HG03025 (cell line): ENCODE data around the gene ZBTB7C.

Source experiments
- ATAC-seq: cut with Tn5 transposase; IDR thresholded peaks from one replicate; pipeline ENCODE4 v1.9.1; 2021; ENCODE audit warnings: mild to moderate bottlenecking, moderate library complexity; ENCODE audit not compliant: unreplicated experiment, low FRiP score

Gene ZBTB7C

DNA sequence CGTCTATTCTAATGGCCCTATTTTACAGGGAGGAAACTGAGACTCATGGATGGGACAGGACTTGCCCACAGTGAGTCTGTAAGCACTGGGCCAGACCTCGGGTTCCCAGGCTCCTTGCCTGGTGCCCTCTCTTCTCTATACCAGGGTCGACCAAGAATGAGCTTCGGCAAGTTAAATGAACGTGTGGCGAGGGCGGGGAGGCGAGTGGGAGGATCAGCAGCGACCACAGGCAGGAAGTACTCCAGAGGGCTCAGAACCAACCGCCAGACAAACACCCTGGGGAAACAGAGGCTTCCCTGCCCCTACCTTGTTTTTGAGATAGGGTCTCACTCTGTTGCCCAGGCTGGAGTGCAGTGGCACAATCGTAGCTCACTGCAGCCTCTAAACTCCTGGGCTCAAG lies 301.0 kb downstream of the ZBTB7C start:
- ATAC-seq, result no peak

DNA sequence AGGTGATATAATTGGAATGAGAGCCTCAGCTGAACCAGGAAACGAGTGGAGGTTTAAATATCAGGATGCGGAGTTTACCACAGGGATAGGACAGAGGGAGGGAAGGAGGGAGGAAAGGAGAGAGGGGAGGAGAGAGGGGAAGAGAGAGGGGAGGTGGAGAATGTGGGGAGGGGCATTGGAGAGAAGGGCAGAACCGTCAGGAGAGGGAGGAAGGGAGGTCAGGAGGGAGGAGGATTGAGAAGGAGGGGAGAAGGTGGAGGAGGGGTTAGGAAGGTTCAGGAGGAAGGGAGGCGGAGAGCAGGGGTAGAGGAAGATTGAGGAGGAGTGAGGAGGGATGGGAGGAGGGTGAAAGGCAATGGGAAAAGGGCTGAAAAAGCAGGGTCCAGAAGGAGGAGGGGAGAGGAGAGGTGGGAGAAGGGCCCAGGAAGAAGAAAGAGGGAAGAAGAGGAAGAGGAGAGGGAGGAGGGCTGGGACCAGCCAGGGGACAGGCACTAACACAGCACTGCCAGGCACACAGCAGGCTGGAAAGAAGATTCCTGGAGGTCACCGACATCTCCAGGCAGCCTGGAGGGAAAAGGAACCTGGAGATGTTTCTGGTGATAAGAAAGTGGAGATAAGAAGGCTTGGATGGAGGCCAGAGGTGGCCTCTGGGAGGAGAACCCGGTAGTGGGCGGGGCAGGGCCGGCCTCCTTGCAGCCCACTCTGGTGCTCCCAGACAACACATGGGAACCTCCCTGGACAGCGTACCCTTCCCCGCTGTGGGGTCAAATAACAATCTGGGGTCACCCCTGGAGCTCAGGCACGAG lies 302.0 kb downstream of the ZBTB7C start:
- ATAC-seq, result no peak

DNA sequence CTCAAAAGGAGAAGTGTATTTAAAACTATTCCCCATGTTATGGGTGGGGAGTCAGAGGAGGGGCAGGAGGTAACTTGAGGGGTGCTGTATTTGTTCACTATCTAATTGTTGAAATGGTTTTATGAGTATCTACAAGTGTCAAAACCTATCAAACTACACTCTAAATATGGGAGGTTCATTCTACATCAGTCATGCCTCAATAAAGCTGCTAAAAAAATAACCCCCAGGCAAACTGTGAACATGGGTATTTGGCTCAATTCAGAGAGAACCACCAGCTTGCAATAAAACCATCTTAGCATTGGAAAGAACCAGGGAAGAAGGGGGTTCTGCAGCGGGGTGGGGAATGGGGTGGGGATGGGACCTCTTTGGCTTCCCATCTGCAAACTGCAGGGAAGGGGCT lies 302.7 kb downstream of the ZBTB7C start:
- no peak for ATAC-seq

DNA sequence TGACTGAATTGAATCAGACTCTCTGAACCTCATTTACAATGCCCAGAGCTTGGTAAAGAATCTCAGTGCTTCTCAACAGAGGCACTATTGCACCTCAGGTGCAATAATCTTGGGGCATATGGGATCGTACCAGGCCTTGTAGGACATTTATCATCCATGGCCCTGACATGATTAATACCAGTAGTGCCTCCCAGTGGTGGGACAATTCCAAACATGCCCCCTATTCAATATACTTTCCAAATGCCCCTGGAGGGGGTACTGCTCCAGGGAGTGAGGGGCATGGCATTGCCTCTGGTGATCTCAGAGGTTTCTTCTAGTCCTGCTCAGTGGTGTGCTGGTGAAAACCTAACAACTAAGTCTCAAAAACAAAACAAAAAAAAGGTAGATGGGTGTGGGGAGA lies 303.9 kb downstream of the ZBTB7C start:
- no peak for ATAC-seq

DNA sequence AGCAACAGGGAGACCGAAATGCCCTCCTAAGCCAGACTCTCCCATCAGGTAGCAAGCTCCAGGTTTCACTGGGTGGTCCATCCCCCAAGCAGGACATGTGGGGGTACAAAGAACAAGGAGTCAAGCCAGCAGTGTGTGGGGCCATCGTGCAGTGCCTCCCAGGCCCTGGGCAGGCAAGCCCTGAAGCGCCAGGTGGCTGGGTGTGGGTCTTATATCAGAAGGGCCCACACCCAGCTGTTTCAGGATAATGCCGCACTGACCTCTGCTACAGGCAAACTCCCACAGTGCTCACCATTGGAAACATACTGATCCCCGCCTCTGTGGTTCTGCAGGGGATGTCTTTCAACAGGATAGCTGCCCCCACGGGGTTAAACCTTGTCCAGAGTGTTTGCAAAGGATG lies 304.5 kb downstream of the ZBTB7C start:
- ATAC-seq, result no peak

DNA sequence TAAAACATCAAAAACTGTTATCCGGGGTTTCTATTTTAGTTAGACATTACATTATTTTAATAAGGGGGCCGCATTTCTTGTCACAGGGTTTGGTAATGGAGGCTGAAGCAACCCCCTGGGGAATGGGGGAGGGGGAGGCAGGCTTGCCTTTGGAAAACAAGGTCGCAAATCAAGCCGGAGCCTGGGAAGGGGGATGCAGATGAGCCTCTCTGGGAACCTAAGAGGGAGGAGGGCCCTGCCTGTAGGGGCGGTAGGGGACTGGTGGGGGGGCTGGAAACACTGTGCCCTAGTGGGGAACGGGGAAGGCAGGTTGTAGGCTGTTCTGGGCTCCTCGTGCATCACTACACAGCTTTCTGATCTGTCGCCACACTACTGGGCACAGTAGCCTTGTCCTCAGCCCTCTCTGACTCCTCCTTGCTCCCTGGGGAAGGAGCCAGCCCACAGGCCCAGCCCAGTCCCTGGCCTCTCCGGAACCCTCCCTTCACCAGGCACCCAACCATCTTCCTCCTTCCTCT lies 308.5 kb downstream of the ZBTB7C start:
- ATAC-seq, result no peak

DNA sequence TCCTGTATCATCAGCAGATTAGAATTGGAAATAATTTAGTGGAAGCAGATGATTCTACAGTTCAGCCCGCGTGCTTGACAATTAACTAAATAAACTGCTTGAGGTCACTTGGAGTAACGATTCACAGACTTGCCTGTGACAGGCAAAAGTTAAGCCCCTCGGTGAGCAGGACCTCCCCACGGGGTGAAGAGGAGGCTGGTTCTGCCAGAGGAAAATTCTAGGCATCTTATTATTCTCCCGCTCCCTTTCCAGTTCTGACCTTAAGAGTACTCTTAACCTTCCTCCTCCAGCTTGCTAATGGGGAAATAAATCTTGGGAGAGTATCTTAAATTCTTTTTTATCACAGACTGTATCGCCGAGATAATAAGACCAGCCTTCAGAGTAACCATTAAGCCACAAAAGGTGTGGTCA lies 309.0 kb downstream of the ZBTB7C start:
- no peak for ATAC-seq

DNA sequence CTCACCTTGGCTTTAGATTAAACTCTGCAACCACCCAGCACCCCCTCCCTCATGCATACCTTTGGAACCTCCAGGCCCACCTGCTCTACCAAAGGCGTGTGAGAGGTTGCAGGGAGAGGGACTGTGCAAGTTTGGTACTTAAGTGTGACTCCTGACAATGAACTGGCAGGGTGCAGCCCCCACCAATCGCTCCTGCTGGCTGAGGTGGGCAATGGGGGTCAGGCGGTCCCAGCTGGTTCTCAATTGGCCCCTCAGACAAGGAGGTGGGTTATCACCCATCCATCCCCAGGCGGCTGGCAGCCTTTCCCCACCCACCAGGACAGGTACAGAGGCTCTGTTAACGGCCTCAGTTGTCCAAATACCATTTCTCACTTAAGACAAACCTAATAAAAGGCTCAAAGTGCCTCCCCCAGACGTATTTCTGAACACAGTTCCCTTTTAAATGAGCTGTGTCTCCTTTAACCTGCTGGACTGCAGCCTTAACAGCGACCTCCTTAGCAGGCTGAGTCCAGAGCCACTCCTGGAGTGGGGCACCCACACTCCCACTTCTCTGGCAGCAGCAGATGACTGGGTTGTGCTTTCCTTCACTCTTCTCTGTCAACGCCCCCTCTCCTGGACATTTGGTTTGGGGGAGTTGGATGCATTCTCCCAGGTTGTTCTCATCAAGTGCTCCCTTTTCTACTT lies 309.6 kb downstream of the ZBTB7C start:
- no peak for ATAC-seq

DNA sequence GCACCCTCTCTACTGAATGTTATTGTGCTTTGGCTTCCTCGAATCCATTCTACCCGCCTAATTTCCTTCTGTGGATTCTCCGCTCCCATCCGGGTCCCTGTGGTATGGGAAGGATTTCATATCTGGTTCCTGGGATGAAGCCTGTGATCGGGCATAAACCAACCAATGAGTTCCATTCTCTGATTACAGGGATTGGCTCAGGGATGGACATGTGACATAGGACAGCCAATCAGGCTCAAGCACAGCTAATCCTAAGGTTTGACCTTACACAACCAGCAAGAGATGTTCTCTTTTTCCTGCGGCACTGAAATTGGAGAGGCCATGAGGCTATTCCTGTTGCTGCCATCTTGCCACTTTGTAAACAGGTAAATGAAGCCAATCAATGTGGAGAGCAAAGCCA lies 310.6 kb downstream of the ZBTB7C start:
- no peak for ATAC-seq

DNA sequence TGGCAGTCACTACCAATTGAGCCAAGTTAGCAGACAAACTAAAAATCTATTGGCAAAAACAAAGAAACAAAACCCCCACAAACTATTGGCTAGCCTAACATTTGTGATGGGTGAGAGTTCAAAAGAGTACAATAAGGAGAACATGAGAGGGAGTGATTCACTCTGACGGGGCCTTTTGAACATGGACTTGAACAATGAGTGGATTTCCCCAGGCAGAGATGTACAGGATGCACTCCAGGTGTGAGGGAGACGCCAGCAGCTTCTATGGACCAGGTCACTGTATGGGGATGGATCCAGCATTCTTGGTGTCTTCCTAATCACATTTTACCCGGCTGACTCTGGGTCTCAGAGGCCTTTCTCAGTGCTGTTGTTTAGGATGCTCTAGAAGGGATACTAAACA lies 311.2 kb downstream of the ZBTB7C start:
- no peak for ATAC-seq

DNA sequence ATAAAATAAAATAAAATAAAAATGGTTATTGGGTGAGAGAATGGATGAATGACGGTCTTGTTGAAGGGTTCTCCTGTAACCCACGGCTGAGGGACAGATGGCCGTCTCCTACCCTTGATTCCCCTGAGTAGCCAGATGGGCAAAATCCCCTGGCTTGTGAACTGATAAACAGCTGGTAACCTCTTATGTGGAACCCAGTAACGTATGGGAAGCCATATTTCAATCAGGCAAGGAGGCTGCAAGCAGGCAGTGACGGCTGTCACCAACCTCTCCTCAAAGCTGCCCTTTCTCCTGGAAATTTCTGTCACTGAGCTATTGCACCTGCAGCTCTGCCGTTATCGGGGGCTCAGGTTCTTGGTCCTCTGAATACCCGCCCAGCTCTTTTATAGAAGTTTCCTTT lies 313.5 kb downstream of the ZBTB7C start:
- ATAC-seq, result no peak

DNA sequence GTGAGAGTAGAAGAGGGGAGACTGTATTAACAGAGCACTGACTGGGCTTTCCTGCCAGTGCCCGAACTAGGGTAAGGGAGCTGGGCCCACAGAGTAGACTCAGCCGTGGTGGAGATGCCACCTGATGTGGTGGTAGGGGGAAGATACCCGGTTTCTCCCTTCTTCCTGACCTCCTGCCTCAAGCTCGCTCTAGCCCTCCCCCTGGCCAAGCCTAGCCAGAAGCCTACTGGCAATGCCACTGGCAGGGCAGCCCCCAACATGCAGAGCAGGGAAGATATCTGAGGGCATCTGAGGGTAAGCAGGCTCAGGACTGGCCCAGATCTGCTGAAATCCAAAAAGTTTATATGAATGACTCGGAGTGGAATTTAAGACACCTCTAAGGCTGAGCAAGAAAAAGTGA lies 316.1 kb downstream of the ZBTB7C start:
- ATAC-seq, result no peak

DNA sequence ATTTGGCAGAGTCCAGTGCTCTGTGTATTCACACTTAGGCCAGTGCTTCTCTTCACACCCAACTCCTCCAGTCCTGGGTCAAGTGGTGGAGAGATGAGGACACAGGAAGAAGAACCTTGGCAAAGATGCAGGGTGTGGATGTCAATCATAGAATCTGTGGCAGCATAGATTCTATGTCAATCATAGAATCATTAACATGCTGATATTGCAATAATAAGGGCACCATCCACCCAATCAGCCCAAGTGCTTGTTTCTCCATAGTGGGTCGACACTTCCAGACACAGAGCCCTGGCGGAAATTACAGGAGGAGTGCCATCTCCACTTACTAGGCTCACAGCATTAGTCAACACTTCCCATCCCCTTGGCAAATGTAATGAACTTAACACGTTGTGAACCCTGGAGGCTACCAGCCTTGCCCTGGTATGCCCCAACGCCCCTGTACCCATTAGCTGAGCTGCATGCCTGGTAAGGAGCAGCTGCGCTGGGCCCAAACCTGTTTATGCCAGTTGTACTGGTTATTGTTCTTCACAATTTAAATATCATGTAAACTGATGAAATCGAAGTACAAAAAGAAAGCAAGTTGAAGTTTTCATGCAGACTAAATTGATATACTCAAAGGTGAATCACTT lies 317.2 kb downstream of the ZBTB7C start:
- no peak for ATAC-seq

DNA sequence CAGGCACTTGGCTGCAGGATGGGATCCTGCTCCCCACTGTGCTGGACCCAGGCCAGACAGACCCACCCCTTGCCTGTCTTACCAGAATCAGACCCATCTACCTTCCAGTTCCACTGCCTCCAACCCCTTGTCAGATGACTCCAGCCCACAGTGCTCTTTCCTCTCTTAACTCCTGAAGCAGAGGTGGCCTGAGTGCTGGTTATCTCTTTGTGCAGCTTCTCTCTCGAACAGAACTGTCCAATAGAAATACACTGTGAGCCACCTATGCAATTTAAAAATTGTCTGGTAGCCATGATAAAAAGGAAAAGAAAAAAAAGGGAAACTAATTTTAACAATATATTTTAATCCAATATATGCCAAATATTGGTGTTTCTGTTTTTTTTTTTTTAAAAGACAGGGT lies 318.5 kb downstream of the ZBTB7C start:
- no peak for ATAC-seq

DNA sequence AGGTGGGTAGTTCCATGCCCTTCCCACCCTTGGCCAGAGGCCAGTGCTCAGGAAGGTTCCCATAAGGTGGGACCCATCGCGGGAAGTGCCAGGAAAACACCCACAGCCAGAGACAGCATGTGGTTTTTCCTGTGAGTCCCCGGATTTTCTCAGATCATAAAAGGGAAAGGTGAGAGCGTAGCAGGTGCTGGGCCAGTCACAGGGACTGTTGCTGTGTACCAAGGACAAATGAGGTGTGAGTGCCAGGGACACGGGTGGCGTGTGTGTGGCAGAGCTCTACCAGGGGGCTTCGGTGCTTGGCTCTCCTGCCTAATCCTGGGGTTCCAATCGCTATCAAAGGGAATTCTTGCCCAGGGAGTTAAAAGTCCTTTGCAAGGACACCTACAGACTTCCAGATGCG lies 319.2 kb downstream of the ZBTB7C start:
- ATAC-seq, result no peak

DNA sequence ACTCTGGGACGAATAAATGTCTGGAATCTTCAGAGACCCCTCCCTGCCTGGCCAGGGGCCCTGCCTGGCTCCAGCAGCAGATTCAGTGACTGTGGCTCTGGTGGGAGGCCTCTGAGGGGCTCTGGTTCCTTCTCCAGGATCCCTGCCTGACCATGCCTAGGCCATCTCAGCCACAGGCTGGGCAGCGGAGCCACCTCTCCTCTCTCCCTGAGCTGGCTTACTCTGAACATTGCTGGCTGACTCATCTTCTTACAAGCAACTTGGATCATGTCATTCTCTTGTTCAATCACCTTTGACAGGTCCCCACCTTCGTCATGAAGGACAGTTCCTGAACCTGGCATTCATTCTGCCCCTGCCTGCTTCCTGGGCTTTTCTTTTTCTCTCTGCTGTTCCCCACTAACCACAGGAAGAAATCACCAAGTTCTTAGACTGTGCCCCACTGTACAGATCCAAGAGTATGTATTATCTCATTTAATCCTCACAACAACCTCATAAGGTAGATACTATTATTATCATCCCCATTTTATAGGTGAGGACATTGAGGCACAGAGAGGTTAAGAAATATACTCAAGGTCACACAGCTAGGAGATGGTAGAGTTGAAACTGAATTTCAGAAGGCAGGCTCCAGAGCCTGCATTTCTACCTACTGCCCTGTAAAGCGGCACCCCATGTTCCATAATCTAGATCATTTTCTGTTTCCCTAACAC lies 323.2 kb downstream of the ZBTB7C start:
- no peak for ATAC-seq

DNA sequence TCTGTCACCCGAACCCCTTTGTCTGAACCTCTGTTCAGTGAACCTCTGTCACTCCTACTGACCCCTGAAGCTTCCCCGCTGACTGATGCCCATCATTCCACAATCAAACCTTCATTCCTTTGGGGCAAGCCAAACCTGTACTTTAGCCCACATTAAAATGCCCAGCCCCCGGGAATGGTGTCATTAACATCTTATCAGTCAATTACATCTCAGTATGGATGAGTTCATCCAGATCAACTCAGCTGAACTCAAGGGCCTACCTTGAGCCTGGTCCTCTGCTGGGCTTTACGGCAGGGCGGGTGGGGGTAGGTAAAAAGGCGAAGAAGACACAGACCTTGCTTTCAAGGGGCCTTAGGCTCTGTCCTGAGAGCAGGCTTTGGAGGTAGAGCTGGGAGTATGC lies 324.3 kb downstream of the ZBTB7C start:
- ATAC-seq, result no peak

DNA sequence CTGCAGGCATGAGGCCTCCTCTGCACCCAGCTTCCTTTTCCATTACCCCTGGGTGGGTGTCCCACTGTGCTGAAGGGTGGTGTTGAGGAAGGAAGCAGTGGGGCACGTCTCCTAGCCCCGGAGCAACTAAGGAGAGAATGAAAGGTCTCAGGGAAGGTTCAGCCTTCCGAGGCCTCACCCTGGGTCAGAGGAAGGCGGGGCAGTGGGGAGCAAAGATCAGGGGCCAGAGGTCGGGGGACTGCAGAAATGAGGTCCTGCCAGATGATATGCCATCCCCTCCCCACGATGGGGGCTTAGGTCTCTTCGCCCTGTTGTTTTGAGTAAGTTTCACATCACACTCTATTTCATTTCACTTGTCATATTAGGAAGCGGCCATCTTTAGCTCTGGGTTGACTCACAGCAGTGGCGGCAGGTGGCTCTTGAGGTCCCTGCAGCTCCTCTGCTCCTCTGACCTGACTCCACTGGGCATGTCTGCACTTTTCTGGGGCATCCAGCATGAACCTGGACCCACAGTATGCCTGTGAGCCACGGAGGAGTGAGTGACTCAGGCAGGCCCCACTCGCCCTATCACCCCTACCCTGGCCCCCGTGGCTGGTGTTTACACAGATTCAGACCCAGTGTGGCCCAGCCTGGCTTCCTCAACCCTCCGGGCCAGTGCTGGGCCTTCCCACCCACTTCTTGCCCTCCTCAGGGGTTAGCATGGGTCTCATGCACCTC lies 325.0 kb downstream of the ZBTB7C start:
- no peak for ATAC-seq

DNA sequence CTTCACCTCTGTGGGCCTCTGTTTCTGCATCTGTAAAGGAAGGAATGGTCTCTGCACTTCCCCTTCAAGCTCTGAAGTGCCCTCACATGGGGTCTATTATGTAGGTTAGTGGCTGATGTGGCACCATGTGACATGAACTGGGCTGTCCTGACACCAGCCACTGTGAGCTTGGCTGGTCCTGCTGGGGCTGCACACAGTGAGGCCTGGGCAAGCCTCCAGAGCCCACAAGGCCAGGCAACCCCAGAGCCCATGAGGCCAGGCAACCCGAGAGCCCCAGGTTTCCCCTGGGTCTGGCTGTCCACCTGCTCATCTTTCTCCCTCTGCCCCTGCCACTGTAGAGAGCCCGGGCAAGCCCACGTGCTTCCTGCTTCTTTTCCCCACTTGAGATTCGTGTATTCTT lies 328.6 kb downstream of the ZBTB7C start:
- no peak for ATAC-seq

DNA sequence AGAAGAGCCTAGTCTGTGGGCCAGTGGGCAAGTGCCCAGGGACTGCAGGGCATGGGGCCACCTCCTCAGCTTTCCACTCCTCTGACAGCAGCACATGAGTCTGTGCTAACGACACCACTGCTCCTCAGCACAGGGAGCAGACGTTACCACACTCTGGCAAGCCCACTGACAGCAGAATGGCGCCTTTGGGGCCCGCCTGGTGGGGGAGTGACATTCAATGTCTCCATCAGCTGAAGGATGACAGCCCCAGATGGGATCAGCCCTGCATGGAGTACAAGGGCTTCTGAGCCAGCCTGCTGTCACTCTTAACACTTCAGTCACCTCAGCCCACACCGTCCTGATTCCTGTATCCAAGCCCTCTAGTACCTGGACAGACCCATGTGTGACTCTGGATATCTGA lies 329.3 kb downstream of the ZBTB7C start:
- no peak for ATAC-seq
